Stomach (tissue), 9 donors: ENCODE measurements around the gene MIOX. TPM values are rescaled to one million over a fixed set of nuclear protein-coding genes. Genes with fewer than 3 reads are reported as not detected.

ENCODE experiments used
- DNase-seq, 2 donors: peaks; one replicate each; pipeline versions ENCODE4 v3.0.0 to v3.0.0-alpha.2; 2013 to 2019
- H3K27ac ChIP-seq, 5 donors: fragments of 200-600 bp in 4 of 5; sonication (generic) in 4 of 5; one replicate each; pipeline ENCODE4 v1.5.1; 2013 to 2019; ENCODE audit warnings: mild to moderate bottlenecking in 1 of 5, moderate library complexity in 1 of 5
- H3K27me3 ChIP-seq, 3 donors: fragments of 200-600 bp; sonication (generic); one replicate each; pipeline ENCODE4 v1.5.1; 2017 to 2019; ENCODE audit warnings: mixed run types in 1 of 3
- H3K36me3 ChIP-seq, 4 donors: fragments of 200-600 bp; sonication (generic); 1 replicate in 3 of 4; 2 replicates in 1 of 4; pipeline ENCODE4 v1.5.1; 2016 to 2019
- H3K4me1 ChIP-seq, 4 donors: fragments of 200-600 bp; sonication (generic); one replicate each; pipeline ENCODE4 v1.5.1; 2016 to 2019
- H3K4me3 ChIP-seq, 4 donors: fragments of 200-600 bp; sonication (generic) in 3 of 4; one replicate each; pipeline ENCODE4 v1.5.1; 2016 to 2019; ENCODE audit warnings: mild to moderate bottlenecking in 1 of 4
- H3K9me3 ChIP-seq, 4 donors: fragments of 200-600 bp; sonication (generic); one replicate each; pipeline ENCODE4 v1.5.1; 2016 to 2019
- CTCF ChIP-seq, 7 experiments: fragments of 450-650 bp in 4 of 7; fragments of 200-600 bp in 3 of 7; sonication (generic) in 3 of 7; IDR thresholded peaks; one replicate each; pipeline ENCODE4 v1.5.1; 2016 to 2019; ENCODE audit warnings: antibody characterized with exemption in 7 of 7, control low read depth in 2 of 7, mild to moderate bottlenecking in 1 of 7
- EP300 ChIP-seq: sonication (generic); formaldehyde crosslinking; IDR thresholded peaks from one replicate; pipeline ENCODE4 v1.6.1; 2017; ENCODE audit warnings: antibody characterized with exemption
- POLR2A ChIP-seq, 4 donors: fragments of 450-650 bp; IDR thresholded peaks; one replicate each; pipeline ENCODE4 v1.6.1; 2016; ENCODE audit warnings: antibody characterized with exemption in 4 of 4, control low read depth in 2 of 4, mild to moderate bottlenecking in 1 of 4, moderate library complexity in 1 of 4
- POLR2AphosphoS5 ChIP-seq, 3 donors: sonication (generic); formaldehyde crosslinking; IDR thresholded peaks; one replicate each; pipeline ENCODE4 v1.6.1; 2016; ENCODE audit warnings: antibody characterized with exemption in 3 of 3
- WGBS, 5 donors: extraction: QIAGEN DNeasy Blood & Tissue Kit in 3 of 5; methylation state at CpG; one replicate each; pipeline versions ENCODE4 v1.1.5 to v1.1.7; 2013 to 2018; 5-methylcytosine and 5-hydroxymethylcytosine counted together
- intact Hi-C: fragments of 100-400 bp; cut with DNase I; formaldehyde crosslinking; loops from one replicate; pipeline ENCODE4 v1.15.1; 2023; ENCODE audit warnings: low total_unique reads
- polyA plus RNA-seq, 3 donors: library from polyadenylated mRNA; stranded (reverse); fragments of 200-250 nt; gene quantifications; one replicate each; pipeline ENCODE4 v1.2.3, GENCODE V29; 2013
- total RNA-seq, 5 donors: library from RNA; depleted of rRNA; stranded (reverse); fragments of >200 nt; gene quantifications; one replicate each; pipeline versions ENCODE4 v1.1.0 to v1.2.3, GENCODE V29; 2014 to 2016
- donor health status: healthy with polysubstance abuse.
- donor health status: Bipolar disorder and iron deficiency.
- donor health status: healthy.

MIOX gene
- total and polyA plus RNA-seq, 8 donors = 0.40 TPM; not detected in 7

GRCh38 chr22:50463188-50463900 is 23.3 kb upstream of the MIOX start:
- intact Hi-C loops = no loop called here
- Histone ChIP-seq H3K27me3 (no peaks in the 10 kb centered on the region), H3K9me3 (no peaks in the 10 kb centered on the region), H3K4me1 (peaks cover 0 to 18% (median 4%) of the 10 kb centered on the region in 4 donors), H3K4me3 (no peak overlapping the region), H3K27ac (no peak overlapping the region), H3K36me3 (peaks cover 96 to 100% (median 100%) of the 10 kb centered on the region in 4 donors)
- 91 to 95% (median 91%) methylated on average over 23 to 28 of the region's 28 CpGs for WGBS, 5 donors
- no peak for DNase-seq
- TF ChIP-seq POLR2A (IDR thresholded peaks at IDR 0.05) (no peak), CTCF (IDR thresholded peaks at IDR 0.05) (no peak), POLR2AphosphoS5 (IDR thresholded peaks at IDR 0.05) (no peak), EP300 (no peak)

GRCh38 chr22:50464451-50464850 is 22.2 kb upstream of the MIOX start:
- Histone ChIP-seq H3K27ac (no peak overlapping the region), H3K4me3 (no peak overlapping the region), H3K4me1 (peaks cover 6 to 29% (median 11%) of the 10 kb centered on the region in 4 donors), H3K36me3 (peaks cover 85 to 90% (median 89%) of the 10 kb centered on the region in 4 donors), H3K9me3 (no peaks in the 10 kb centered on the region), H3K27me3 (no peaks in the 10 kb centered on the region)
- DNase-seq = no peak
- TF ChIP-seq CTCF (IDR thresholded peaks at IDR 0.05) (no peak), EP300 (no peak), POLR2AphosphoS5 (IDR thresholded peaks at IDR 0.05) (no peak), POLR2A (IDR thresholded peaks at IDR 0.05) (no peak)
- 86 to 95% (median 89%) methylated on average over 16 to 24 of the region's 24 CpGs for WGBS, 5 donors
- intact Hi-C loops = no loop called here

GRCh38 chr22:50465066-50465930 is 21.4 kb upstream of the MIOX start:
- Histone ChIP-seq H3K4me3 (no peak overlapping the region), H3K36me3 (peaks cover 77 to 82% (median 81%) of the 10 kb centered on the region in 4 donors), H3K4me1 (peaks cover 15 to 37% (median 20%) of the 10 kb centered on the region in 4 donors), H3K9me3 (no peaks in the 10 kb centered on the region), H3K27ac (no peak overlapping the region), H3K27me3 (no peaks in the 10 kb centered on the region)
- WGBS, 5 donors = 86 to 93% (median 91%) methylated on average over 21 to 30 of the region's 30 CpGs
- DNase-seq = no peak
- TF ChIP-seq CTCF (IDR thresholded peaks at IDR 0.05) (no peak), POLR2A (IDR thresholded peaks at IDR 0.05) (no peak), EP300 (no peak), POLR2AphosphoS5 (IDR thresholded peaks at IDR 0.05) (no peak)
- intact Hi-C loops = no loop called here

GRCh38 chr22:50467341-50467740 is 19.3 kb upstream of the MIOX start:
- Histone ChIP-seq H3K9me3 (no peaks in the 10 kb centered on the region), H3K27ac (no peak overlapping the region), H3K36me3 (peaks cover 56 to 61% (median 60%) of the 10 kb centered on the region in 4 donors), H3K4me3 (no peak overlapping the region), H3K27me3 (no peaks in the 10 kb centered on the region), H3K4me1 (peaks cover 35 to 45% (median 36%) of the 10 kb centered on the region in 4 donors)
- intact Hi-C loops = no loop called here
- WGBS, 5 donors = 91 to 94% (median 93%) methylated on average over 17 to 24 of the region's 24 CpGs
- DNase-seq = no peak
- no peak for TF ChIP-seq POLR2A (IDR thresholded peaks at IDR 0.05)
- no peak for TF ChIP-seq CTCF (IDR thresholded peaks at IDR 0.05)
- TF ChIP-seq POLR2AphosphoS5 (IDR thresholded peaks at IDR 0.05) = no peak
- no peak for TF ChIP-seq EP300
